NCI-H2029 (cell line): Measurements from ENCODE around the gene RTN4.

Experiments used
- DNase-seq: peaks from one replicate; lab custom pipeline; 2025; lab: John Stamatoyannopoulos, UW

The RTN4 gene

DNA sequence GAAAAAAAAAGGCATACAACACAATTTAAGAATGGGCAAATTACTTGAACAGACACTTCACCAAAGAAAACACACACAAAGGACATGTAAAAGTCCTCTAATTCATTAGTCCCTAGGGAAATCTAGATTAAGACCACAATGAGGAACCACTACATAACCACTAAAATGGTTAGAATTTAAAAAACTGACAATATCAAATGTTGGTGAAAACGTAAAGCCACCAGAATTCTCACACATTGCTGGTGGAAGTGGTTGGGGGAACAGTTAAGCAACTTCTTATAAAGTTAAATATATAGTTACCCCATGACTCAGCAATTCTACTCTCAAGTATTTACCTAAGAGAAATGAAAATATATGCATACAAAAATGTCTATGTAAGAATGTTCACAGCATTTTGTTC, 11.8 kb downstream of the RTN4 start:
- DNase-seq = no peak

DNA sequence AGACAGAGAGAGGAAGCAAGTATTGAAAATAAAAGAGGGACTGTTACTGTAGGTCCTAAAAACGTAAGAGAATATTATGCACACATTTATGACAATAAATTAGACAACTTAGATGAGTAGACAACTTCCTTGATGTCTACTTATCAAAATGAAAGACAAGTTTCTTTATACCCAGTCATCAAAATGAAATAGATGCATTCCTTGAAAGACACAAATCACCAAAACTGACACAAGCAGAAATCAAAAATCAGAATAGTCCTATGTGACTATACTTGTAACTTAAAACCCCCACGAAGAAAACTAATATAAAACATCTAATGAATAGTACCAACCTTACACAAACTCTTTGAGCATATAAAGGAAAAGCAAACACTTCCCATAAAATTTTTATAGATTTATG, 14.5 kb downstream of the RTN4 start:
- no peak for DNase-seq

DNA sequence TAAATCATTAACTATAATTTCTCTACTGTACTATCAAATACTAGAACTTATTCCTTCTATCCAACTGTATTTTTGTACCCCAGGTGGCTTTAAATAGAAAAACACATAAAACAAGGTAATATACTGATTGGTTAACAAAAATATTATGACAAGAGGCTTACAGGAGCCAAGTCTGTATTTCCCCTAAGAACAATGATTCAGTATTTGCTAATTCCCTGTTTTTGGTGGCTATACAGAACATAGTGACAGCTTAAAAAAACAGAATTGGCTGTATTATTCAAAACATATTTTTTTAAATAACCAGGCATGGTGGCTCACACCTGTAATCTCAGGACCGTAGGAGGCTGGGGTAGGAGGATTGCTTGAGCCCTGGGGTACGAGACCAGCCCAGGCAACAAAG, 16.3 kb downstream of the RTN4 start:
- DNase-seq = no peak

DNA sequence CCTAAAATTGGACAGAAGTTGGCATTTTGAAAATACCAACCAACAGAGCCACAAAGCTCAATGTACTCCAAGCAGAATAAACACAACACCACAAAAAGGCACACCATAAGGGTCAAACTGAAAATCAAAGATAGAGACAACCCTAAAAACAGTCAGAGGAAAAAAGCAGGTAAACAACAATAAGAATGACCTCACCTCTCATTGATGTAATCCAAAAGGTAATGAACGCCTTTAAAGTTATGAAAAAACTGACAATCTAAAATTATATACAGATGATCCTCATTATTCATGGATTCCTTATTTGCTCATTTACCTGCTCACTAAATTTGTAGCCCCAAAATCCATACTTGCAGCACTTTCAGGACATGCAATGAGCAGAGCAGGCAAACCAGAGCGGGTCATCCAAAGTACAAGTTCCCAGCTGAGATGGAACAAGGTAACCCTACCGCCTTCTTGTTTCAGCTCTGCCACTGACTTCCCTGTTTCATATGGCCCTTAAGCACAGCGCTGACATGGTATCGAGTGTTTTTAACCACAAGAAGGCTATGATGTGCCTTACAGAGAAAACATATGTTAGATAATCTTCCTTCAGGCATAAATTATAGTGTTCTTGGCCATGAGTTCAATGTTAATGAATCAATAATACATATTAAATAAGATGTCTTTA, 17.0 kb downstream of the RTN4 start:
- no peak for DNase-seq

DNA sequence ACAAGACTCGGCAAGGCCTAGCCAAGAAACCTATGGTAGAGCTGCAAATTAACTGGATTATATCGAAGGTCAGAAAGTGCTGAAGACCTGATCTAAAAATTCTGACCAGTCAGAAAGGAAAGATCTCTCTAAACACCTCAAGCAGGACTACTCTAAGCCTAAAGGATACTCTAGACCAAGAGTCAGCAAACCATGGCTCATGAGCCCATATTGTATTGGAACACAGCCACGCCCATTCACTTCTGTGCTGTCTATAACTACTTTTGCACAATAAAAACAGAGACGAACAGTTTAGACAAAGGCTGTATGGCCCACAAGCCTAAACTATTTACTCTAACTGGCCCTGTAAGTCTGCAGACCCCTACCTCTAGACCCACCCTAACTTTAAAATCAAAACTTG, 18.7 kb downstream of the RTN4 start:
- DNase-seq = no peak

DNA sequence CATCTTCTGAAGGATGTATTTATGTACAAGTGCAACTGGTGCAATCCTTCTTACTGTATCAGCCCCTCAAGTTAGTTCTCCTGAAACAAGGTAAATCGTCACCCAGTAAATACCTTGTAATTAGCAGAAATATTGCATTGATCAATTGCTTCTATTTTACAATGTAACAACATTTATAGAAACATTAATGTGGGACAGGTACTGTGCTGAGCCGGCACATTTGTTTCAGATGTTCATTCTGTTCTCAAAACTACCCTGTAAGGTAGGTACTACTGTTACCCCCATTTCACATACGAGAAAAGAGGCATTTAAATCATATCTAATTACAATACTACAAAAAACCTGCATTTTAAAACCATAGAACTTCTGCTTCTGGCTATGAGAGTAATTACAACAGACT, 19.5 kb downstream of the RTN4 start:
- no peak for DNase-seq

DNA sequence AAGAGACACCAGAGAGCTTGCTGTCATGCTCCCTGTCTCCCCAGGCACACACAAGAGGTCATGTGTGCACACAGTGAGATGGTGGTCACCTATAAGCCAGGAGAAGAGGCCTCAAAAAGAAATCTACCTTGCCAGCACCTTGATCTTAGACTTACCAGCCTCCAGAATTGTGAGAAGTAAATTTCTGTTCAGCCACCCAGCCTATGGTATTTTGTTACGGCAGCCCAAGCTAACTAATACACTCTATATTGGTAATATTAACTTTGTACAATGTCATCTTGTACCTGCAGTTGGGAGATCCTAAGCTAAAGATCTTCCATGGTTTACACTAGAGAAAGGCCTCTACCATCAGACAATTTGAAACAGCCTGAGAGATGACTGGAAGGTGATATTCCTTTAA, 21.2 kb downstream of the RTN4 start:
- DNase-seq = no peak

DNA sequence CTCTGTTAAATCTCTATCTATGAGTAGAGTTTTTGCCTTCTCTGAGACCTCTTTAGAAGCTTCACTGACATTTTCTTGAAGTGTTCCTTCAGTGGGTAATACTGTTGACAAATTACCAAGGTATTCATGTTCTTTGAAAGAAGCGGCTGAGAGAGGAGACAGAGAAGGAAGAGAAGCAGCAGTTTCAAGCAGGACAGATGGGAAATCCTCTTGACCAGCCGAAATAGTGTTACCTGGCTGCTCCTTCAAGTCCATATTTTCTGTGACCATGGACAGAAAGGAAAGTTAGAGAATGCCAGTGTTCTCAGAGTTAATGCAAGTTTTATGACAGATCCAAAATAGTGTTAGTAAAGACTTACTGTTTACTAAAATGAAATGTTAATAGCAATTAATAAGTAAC, 23.0 kb downstream of the RTN4 start:
- no peak for DNase-seq

DNA sequence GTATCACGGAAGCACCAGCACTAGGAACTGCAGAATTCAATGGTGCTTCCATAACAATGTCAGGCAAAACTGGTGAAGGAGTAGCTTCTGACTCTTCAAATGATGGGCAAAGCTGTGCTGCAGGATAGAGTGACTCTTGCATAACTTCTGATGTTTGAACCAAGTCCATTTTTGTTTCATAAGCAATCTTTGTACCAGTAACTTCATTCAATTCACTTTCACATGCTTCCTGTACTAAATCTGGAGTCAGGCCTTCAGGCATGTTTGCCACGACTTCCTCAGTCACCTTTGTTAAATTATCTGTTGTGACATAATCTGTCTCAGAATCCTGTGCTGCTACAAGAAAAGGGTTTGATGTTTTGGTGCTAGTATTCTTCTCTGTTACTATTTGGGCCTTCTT, 24.0 kb downstream of the RTN4 start:
- DNase-seq = no peak

DNA sequence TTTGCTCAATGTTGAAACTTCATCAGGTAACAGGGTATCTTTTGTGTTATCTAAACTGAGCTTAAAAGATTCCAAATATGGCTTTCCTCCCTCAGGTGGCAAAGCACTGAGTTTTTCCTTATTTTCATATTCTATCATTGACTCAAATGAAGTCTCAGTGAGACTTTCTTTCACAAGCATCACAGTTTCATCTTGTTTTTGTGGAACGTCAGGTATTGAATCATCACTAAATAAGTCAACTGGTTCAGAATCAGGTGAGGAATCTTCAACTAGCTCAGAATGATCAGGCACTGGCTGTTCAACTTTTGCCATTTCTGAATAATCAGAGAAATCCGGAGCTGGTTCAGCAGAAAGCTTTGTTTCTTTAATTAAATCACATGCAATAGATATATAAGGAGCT, 24.6 kb downstream of the RTN4 start:
- DNase-seq = no peak

DNA sequence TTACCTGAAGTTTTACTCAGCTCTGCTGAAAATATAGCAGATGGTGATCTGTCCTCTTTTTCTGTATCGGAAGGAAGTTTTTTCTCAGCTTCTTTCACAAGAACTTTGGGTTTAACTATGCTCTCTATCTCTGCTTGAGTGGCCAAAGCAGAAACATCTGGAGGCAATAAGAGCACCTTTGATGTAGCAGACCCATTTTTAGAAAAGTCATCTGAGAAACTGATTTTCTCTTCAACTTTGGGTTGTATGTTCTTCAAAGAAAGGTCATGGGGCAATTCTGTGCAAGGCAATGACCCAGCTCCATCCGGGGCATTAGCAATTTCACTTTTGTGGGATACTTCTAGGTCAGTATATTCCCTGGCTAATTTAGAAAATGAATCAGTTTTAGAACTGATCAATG, 25.2 kb downstream of the RTN4 start:
- no peak for DNase-seq

DNA sequence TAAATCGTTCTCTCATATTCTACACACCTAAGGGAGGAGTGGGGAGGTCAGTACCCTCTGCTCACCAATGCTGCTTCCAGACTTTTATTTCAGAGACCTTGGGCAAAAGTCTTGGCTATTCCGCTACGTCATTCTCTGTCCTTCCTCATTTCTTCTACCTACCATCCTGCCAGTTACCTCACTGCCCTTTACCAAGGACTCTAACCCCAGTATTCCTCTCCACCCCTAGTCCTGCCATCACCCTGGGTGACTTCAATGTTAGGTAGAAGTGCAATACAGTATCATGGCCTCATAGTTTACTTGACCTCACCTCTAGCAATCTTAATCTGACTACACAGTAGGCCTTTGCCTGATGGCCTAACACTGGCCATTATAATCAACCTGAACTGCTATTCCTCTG, 27.8 kb downstream of the RTN4 start:
- DNase-seq = no peak

DNA sequence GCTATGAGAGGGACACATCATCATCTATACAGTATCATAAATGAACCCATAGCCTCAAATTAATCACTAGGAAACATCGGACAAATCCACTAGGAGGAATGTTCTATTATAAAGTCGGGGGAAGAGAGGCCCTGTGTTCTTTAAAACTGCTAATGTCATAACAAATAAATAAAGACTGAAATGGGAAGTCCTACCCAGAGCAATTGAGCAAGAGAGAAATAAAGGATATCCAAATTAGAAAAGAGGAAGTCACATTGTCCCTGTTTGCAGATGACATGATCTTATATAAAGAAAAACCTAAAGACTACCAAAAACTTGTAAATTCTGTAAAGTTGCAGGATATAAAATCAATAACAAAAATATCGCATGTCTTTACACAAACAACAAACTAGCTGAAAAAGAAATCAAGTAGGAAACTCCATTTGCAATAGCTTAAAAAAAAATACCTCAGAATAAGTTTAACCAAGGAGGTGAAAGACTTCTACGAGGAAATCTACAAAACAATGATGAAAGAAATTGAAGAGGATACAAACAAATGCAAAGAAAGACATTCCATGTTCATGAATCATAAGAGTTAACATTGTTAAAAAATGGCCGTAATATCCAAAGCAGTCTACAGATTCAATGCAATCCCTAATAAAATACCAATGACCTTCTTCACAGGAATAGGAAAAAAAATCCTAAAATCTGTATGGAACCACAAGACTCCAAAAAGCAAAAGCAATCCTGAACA, 30.6 kb downstream of the RTN4 start:
- DNase-seq = no peak

DNA sequence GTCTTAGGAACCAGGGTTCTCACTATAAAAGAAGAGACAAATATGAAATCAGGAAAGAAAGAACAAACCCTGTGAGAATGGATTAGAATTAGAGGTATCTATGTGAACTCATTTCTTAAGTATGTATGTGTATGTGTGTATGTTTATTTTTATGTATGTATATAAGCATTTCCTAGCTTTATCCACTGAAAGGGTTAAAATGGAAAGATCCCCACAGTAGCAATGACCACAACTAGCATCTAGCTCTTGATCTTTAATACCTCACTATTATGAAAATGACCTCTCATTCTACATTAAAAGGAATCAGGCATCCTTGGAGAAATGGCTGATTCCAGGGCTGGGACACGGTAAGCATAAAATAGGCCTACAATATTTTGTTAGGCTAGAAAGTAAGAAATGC, 31.6 kb downstream of the RTN4 start:
- no peak for DNase-seq

DNA sequence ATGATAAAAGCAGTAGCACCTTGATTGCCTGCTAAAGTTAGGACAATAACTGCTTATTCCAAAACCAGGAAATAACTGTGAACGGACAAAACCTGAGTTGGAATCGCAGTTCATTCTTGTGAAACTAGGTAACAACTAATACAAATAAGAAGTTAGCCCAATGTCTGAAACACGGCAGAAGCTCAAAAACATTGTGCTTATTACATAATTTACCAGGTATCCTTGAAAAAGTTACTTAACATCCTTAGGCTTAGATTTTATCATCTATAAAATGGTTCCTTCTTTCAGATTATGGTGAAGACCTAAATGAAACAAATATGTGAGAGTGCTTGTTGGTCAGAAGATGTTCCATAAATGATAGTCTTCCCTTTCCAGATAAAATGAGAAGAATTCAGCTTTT, 32.4 kb downstream of the RTN4 start:
- DNase-seq = no peak

DNA sequence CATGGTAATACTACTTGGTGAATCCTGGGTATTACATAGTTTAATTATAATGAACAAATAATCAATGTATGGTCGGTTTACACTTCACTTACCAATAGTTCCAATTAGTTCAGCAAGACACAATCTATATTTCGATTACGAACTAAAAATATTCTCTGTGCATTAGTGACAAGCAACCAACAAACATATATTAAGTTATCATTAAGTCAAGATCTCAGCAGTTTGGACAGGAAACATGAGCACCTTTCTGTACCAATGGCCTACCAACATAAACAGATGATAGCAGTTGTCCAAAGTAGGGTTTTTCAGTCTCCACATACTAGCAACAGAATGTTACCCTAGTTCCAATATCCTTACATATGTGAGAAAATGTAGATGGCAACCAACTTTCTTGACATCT, 32.8 kb downstream of the RTN4 start:
- no peak for DNase-seq

DNA sequence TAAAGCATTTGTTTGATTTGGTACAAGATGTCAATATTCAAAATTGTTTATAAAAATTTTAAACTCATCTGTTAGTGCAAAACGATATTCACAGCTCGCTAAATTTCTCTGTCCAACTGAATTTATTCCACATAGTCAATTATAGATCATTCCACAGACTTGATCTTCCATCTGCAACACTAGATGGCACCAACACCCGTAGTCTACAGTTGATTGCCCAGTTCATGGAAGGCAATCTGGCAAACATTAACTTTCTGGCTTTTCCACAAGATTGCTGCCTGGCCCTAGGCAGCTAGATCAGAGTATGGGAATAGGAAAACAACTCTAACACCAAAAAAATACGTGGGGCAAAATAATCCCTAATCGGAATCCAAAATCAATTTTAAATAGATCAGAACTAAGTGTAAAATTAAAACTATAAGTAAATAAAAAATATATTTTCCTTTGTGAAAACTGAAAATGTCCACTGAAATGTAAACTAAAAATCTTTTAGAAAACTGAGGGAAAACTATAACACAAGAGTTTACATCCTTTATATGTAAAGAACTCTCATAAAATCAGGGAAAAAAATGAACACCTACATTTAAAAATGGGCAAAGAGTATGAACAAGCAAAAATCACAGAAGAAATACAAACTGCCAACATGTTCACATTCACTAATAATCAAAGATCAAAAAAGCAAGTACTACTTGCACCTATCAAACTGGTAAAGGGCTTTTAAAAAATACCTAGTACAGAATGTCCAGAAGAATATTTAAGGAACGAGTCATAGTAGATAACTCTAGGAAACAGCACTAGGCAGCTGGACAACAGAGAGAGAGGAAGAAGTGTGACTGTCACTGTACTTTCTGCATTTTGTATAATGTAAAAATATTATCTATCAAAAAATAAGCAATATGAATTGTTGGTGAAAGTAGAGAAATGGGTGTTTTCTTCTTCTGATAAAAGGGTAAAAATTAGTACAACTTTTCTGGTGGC, 35.0 kb downstream of the RTN4 start:
- DNase-seq = no peak

DNA sequence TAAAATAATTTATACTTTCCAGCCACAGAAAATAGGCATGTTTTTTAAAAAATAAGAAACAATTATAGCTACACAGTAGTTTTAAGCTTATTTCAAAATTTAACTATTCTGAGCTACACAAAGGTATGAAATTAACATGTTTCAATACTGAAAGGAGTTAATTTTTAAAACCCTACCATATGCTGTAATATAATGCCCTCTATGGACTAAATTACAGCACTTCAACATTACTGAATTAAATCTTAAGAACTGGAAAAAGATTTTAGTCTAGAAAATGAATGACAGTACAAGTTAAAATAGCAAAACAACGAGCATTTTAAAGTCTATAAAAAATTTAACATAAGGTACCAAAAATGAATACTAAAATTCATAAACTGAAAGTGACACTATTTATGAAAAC, 36.3 kb downstream of the RTN4 start:
- no peak for DNase-seq

DNA sequence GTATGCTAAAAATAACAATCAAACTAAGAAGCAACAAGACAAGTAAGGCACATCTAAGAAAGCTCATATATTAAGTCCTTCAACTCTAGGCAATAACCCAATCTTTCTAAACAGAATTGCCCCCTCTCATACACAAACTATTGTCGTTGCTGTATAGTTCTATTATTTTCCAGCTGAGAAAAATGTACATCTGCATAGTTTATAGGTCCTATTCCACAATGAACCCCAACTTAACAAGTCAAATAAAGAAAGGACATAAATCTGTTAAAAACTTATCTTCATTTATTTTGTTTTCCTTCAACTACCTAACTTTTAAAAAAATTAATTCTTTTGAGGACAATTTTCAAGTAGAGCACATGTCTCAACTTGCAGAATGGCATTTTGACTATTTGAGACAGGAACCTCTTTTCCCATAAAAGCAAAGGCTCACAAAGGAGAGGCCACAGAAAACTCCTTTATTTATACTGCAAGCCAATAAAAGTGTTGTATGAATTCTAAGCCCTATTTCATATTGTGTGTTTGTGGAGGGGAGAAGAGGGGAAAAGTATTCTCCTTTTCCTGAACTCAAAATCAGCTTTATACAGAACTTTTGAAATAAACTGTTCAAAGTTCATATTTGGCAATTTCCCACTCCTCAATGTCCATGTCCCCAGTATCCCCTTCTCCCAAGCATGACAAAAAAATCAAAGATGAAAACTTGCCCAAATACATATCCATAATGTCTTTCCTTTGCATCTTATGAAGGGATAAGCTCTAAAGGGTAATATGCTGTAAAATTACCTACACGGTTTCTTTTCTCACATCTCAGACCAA, 37.4 kb downstream of the RTN4 start:
- no peak for DNase-seq

DNA sequence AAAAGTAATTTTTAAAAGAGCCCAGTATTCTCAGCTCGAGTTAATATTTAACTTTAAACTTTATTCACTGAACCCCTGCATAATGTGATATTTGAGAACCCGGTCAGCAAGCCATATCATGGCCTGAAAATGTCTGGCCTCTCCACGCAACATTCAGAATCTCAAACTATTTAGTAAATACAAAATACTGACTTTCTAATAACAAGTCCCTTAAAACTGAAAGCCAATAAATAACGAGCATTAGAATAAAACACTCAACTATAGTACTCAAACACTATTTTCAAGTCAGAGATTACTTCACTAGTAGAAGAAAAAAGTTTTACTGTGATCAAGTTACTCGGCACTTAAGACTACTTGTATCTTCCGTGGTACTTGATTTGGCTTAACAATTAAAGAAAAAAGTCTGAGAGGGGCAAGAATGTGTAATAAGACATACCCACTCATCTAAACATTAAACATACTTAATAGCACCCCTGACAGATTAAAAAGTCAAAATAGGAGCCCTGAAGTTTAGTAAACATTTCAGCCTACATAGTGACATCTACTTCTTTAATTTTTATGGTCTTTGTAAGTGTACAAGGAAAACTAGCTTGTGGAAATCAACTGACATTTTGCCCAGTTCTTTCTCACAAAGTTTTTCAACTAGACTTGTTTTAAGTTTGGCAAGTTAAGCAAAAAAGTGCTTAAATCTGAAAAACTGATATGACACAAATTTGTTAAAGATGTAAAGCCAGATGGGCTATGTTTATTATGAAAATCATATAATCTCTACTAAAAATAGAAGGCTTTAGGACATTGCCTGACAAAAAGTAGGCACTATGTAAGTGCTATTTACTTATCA, 38.2 kb downstream of the RTN4 start:
- DNase-seq = no peak

DNA sequence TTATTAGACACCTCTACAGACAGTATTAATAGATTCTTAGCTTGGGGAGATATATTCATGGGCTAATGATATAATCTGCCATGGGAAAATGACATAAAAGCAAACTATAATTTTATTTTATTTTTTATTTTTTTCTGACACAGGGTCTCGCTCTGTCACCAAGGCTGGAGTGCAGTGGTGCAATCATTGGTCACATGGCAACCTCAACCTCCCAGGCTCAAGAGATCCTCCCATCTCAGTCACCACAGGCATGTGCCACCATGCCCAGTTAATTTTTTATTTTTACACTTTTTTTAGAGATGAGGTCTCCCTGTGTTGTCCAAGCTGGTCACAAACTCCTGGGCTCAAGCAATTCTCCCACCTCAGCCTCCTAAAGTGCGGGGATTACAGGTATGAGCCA, 39.3 kb downstream of the RTN4 start:
- no peak for DNase-seq
